ENCODE data around the gene KCNIP1. TPM values are rescaled to one million over a fixed set of nuclear protein-coding genes. Genes with fewer than 3 reads are reported as not detected.

The KCNIP1 gene
- total RNA-seq, 1 donor from 2014 or later: 0.57 TPM

DNA sequence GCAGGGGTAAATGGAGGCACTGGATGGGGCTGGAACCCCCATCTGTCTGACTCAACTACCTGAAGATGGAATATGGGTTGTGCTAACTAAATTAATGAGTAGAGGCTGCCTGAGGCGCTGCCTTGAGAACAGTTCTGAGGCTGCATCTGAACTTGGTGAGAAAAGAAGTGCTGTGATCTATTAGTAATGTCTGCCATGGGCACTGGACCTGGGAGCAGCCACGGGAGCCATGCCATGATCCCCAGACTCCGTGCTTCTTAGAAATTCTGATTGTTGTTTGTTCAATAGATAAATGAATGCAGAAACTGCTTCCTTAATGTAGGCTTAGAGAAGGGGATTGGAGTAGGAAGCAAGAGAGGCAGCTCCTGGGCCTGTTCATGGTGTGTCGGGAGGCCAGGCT is 80.2 kb downstream of the KCNIP1 start:
- intact Hi-C loops (cut with DNase I): no loop called here

DNA sequence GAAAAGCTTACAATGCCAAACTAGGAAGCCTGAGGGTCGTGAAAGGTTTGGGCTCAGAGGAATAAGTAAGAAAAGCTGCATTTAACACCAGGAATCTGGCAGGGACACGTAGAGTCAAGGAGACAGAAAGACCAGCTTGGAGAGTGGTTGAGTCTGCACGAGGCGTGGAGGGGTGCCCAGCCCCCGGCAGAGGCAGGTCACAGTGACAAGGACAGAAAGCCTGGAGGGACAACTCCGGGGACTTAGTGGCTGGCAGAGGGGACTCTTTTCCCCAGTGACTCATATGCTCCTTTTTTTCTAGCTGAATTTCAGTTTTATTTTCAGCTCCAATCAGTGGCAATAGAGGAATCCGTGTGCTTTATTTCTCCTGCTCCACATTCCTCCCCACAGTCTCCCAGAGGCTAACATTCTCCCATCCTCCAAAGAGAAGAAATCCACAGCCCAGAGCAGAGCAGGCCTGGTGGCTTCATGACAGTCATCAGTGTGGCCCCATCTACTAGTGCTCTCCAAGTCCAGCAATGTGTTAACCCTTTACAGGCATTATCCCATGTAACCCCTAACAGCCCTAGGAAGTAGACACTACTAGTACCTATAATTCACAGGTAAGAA is 80.7 kb downstream of the KCNIP1 start:
- intact Hi-C loops (cut with DNase I): no loop called here
- DNase-seq (ENCODE audit: low spot score): no peak

More for the DNA sequence above, 80.2 kb downstream of the KCNIP1 start:
- no peak for DNase-seq (ENCODE audit: low spot score)

DNA sequence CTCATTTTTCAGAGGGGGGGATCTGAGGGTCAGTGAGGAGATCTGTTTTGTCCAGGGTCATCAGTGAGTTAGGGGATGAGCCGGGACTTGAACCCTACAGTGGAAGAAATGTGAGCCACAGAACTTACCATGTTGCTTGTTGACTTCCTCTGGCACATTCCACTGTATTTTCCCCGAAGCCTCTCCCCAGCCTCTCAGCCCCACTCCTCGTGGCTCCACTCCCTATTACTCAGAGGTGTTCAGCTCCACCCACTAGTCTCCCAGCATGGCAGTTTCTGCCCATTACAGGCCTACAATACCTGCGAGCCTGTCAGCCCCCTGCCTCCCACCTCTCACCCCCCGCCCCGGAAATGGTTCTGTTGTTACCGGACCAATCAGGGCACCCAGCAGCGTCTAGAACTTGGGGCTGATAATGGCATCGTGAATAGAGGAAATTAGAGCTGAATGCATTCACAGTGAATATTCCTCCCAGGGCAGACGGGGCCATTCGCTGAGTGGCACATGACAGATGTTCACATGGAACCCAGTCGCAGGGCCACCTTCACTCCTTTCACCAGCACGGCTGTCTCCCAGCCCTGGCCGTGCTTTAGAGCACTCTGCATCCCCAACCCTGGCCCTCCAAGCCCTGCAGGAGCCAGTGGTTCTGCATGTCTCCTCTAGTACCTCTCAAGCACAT is 81.6 kb downstream of the KCNIP1 start:
- intact Hi-C loops (cut with DNase I): no loop called here
- no peak for DNase-seq (ENCODE audit: low spot score)

DNA sequence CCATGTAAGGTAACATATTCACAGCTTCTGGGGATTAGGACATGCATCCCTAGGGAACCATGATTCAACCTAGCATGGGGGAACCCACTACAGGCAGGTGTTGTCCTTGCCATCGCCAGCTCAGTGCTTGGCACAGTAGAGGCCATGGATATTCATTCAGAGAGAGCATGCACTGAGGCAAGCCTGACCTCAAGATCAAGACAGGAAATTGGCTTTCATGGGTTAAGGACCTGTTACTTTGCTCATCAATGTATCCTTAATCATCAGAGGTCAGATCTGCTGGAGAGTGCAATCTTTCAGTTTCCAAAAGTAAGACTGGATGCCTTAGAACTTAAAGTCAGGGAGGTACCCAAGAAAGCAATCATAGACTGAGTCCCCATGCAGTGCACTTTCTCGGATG is 84.0 kb downstream of the KCNIP1 start:
- DNase-seq (ENCODE audit: low spot score): no peak
- intact Hi-C loops (cut with DNase I): no loop called here

DNA sequence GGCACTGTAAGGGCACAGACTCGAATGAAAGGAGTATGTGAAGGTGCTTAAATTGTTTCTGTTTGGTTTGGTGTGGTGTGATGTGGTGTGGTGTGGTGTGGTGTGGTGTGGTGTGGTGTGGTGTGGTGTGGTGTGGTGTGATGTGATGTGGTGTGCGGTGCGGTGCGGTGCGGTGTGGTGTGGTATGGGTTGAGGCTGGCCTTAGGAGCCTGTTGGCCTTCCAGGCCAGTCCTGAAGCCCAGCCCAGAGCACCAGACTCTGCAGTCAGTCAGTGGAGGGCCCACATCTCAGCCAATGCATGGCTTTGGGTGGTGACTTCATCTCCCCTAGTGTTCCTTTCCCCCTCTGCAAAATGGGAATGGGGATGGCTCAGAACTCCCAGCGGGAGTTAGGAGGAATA is 85.8 kb downstream of the KCNIP1 start:
- no peak for DNase-seq (ENCODE audit: low spot score)
- intact Hi-C loops (cut with DNase I): no loop called here

DNA sequence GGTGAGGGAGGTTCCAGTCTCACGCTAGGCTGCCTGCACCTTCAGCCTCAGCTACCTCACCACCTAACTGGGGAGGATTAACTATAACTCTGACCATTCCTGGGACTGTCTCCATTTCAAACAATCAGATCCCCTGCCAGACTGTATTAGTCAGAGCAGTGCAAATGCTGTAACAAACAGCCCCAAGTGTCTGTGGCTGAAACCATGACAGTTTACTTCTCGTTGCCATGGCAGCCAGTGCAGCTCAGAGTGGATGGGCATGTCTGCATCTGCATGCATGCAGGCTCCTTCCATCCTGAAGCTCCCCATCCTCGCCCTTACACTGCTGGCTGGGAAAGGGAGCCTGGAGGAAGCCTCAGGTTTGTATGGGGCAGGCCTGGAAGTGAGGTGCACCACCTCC is 86.7 kb downstream of the KCNIP1 start:
- intact Hi-C loops (cut with DNase I): no loop called here
- DNase-seq (ENCODE audit: low spot score): no peak

DNA sequence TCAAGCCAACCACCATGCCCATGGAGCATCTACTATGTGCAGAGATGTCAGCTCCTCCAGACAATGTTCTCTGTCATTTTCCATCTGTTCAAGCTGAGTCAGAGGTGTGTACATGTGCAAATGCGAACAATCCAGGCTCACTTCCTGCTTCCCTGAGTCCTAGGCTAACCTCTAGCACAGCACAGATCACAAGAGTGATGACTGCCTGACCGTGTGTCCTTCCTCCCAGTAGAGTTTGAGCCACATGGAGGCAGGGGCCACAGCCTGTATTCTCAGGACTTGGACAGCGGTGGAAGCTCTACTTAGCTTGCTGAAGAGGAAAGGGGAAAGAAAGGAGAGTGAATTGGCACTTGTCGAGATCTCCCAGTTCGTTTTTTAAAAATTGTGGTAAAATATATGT is 87.2 kb downstream of the KCNIP1 start:
- intact Hi-C loops (cut with DNase I): no loop called here
- DNase-seq (ENCODE audit: low spot score): no peak

DNA sequence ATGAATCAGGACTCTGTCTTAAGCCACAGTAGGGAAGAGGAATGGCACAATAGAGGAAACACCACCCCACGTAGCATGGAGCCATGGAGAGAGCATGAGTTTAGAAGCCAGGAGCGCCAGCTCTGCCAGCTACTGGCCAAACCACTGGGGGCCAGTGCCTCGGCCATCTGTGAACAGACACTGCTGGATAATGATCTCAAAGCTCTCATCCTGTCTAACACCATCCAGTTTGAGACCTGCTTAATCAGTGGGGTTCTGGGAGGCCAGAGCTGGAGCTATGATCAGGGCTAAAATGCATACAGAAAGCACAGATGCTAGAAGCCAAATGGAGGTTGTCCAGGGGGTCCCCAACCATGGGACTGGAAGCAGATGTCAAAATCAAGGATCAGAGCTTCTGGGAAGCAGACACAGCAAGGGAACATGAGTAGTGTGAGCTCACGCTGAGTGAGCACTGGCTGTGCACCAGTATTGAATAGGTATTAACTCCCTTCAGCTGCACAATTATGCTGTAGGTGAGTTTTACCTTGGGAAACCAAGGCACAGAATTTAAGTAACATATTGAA is 92.7 kb downstream of the KCNIP1 start:
- intact Hi-C loops (cut with DNase I): no loop called here
- DNase-seq (ENCODE audit: low spot score): no peak

DNA sequence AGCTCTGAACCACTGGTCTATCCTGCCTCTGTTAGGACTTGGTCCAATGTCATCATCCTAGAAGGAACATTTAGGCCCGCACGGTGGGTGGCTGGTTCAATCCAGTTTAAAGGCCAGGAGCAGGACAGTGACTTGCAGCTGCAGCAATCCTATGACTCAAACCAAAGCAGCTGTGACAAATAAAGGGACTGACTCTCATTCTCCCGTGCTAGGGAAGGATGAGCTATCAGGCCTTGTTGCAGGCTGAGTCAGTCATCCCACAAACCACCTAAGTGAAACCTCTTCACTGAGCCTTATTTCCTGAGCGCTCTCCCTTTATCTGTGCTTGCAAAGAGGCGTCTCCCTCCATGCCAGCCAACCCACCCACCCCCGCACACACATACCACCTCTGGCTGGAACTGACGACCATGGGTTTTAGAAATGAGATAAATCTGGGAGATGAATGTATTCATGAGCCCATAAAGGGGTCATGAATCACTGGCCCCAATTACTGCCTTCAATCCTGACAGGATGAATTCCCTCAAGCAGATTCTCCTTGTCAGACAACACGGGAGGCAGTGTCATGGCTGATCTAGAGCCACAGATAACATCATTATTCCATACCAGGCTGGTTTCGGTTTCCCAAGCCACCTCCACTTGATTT is 93.4 kb downstream of the KCNIP1 start:
- intact Hi-C loops (cut with DNase I): no loop called here
- no peak for DNase-seq (ENCODE audit: low spot score)

DNA sequence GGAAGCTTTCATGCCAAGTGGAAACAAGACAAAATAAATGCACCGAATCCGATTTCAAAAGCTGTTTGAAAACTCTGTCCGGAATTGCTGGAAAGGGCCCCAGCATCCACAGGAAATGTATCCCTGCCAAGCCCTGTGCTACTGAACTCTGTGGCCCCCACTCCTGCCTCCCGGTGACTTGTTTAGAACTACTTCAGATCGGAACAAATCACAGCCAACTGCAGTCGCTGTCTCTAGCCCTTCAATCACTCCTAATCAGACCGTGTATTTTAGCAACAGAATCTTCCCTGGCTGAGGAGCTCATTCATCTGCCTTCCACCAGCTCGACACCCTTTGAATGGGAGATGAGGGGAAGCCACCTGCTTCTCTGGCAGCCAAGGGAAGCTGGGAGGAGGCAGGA is 94.1 kb downstream of the KCNIP1 start:
- DNase-seq (ENCODE audit: low spot score): no peak
- intact Hi-C loops (cut with DNase I): no loop called here

DNA sequence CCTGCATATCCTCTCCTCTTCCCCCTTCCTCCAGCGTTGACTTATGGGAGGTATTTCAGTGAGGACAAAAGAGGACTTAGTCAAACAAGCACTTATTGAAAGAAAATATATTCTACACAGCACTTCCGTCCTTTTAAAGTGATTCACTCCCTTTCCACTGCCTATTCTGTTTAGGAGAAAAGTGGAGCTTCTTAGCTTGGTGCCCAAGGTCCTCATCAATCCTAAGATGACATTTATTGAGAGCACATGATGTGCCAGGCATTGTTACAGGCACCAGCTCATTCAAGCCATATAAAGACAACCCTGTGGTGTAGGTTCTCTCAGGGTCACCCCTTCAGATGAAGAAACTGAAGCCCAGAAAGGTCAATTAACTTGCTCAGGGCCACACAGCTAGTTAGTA is 95.9 kb downstream of the KCNIP1 start:
- intact Hi-C loops (cut with DNase I): no loop called here
- no peak for DNase-seq (ENCODE audit: low spot score)

DNA sequence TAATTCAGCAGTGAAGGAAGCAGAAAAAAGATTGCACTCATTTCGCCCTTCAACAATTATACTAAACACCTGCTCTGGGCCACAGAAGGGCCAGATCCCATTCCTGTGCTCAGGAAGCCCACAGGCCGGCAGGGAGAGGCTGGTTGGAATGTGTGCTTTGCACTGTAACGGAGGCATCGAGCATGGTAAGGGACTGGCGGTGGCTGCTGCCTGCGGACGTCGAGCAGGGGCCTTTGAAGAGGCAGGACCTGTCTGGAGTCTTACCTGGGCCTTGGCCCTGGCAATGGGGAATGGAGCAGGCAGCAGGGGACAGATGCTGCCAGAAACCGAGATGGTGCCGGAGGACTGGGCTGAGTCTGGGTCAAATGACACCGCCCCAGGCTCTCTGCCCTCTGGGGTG is 97.8 kb downstream of the KCNIP1 start:
- DNase-seq (ENCODE audit: low spot score): no peak
- intact Hi-C loops (cut with DNase I): no loop called here

DNA sequence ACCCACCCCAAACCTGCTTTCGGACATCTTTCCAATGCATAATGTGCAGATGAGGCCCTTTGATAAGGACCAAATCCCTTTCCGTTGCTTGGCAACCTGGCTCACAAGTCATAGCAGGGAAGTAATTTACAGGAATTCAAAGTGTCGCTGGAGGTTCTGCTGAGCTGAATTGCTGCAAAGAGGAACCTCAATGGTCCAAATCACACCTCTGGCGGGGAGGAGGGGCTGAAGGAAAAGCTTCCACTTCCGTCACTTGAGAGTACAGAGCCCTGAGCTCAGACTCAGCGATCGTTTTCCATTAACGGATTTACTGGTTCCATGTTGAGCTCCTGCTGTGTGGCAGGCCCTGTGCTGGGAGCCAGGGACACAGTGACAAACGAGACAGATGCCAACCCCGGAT is 99.3 kb downstream of the KCNIP1 start:
- no peak for DNase-seq (ENCODE audit: low spot score)
- intact Hi-C loops (cut with DNase I): no loop called here

DNA sequence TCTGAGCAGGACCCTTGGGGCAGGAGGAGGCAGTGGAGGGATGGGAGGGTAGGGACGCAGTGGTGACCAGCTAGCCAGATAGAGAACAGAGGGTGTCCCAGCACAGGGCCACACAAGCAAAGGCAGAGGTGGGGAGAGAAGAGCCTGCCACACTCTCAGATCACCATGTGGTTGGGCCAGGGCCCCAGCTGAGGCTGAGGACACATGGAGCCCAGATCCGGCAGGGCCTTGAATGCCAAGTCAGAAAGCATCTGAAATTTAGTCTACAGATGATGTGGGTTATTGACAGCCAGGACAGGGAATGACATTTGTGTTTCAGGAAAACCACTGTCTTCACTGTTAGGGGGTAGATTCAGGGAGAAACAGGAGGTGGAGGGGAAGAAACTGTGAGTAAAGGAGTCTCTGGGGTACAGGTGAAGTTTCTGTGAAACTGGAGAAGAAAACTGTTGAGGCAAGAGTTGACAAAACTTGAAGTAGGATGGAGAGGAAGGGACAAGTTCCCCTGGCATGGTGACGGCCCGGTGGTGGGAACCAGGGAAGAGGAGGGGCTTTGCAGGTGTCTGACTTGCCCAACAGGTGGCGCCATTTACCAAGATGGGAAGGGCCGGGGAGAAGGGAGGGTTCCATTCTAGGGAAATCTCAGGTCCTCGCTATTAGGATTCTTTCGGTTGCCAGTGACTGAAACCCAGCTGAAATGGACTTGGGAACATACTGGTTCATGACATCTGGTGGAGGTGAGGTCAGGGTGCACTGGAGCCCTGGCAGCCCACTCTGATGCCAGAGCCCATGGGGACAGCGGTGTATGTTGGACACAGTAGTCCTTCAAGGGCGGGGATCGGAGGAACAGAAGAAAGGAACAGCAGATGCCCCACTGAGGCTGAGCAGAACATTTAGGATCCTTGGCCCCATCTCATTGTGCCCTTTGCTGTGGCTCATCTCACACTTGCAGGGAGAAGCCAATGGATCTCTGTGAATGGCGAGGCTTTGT is 100.1 kb downstream of the KCNIP1 start:
- intact Hi-C loops (cut with DNase I): no loop called here
- DNase-seq (ENCODE audit: low spot score): no peak

DNA sequence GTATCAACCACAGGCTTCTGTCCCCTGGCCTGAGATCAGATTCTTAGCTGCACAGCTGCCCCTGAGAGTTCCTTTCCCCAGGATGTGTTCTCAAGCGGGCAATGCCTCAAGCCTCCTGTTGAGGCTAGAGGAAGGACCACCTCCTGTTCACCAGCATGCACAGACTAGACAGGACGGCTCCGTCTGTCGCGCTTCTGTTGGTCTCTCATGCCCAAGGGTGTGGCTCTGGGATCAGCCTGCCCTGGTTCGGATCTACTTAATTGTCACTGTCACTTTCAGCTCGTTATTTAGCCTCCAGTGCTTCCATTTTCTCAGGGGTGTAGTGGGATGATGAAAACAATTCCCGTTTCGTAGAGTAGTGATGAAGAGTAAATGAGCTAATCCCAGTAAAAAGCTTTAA is 103.1 kb downstream of the KCNIP1 start:
- intact Hi-C loops (cut with DNase I): no loop called here

DNA sequence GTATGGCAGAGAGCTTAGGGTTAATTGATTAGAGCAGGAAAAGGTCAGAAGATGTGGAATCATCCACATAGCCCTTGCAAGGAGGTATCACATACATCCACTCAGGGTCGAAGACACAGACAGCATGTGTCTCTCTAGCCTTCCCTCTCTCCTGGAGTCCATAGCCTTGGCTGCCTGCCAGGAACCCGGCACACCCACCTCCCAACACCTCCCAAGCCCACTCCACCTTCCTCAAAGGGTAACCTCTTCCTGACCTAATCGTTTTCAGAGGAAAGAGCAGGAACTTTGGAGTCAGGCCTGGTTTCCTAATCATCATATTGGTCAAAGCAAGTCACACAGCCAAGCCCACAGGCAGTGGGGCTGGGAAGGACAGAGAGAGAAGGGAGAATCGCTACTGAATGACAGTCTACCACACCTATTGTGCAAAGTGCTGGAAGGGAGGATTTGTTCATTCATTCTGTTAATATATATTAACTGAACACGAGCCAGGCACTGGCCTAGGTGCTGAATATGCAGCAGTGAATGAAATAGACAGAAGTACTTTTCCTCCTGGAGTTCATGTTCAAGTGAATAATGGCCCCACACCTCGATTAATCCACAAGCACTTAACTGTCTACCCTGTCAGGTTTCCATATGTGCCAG is 107.8 kb downstream of the KCNIP1 start:
- intact Hi-C loops (cut with DNase I): no loop called here
- DNase-seq (ENCODE audit: low spot score): no peak

More for the DNA sequence above, 103.1 kb downstream of the KCNIP1 start:
- DNase-seq (ENCODE audit: low spot score): no peak

DNA sequence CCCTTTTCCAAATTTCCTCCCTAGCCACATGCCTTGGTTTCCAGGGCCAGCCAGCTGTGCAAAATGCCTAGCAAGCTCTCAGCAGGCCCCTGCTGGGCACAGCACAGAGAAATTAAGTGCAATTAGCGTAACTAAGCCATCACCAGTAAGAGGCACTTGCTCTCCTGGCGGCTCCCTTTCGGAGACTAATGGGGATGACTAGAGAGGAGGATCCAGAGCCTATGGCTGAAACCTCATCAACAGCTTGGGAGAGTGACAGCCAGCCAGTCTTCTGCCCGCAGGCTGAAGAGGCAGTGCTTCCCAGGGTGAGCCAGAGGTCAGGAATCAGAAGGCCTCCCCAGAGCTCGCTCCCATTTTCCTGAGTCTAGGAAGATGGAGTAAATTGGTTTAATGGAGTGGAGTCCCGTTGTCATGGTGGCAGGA is 108.4 kb downstream of the KCNIP1 start:
- intact Hi-C loops (cut with DNase I): no loop called here
- no peak for DNase-seq (ENCODE audit: low spot score)

DNA sequence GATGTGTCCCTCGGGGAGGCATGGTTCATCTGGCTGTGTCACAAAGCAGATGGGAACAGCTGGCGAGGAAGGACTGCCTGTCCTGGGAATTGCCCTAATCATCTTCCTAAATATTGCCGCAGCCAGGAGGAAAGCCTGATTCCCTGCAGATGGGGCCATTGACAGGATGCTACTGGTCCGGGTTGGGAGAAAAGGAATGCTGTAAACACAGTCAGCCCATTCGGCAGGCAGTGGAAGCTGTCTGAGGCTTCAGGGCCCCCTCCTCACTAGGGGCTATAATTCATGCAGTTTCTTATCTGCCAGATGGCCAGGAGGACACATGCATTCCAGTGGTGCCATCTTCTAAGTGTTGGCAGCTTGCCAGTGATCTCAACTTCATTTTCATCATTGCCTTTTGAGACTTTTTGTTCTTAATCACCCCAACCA is 110.3 kb downstream of the KCNIP1 start:
- DNase-seq (ENCODE audit: low spot score): no peak
- intact Hi-C loops (cut with DNase I): no loop called here

DNA sequence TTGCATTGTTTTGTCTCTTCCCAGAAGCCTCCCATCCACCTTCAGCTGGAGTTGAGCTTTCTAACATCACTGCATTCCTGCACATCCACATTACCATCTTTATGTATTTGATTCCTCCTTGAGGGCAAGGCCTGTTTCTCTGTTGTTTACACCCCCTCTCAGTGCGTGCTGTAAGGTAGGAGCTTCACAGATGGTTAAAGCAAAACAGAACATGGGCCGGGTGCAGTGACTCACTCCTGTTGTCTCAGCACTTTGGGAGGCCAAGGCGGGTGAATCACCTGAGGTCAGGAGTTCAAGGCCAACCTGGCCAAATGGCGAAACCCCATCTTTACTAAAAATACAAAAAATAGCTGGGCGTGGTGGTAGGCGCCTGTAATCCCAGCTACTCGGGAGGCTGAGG is 110.9 kb downstream of the KCNIP1 start:
- no peak for DNase-seq (ENCODE audit: low spot score)
- intact Hi-C loops (cut with DNase I): no loop called here

Measured in cardiac septum (tissue), 1 donor.